Hippocampal formation (tissue), 2 donors: ENCODE data around the gene PPFIA3.
A peak's percentile ranks its signal among the peaks of the same experiment; 100 is the strongest.
"Not testable (repeated sequence)": the region's sequence is repeated elsewhere in the genome, so short reads cannot be mapped to it uniquely, and the experiment has no call there.

Experiments
- DNase-seq, 2 donors: peaks; one replicate each; lab custom pipeline; 2025; lab: John Stamatoyannopoulos, UW

The PPFIA3 gene

GRCh38 chr19:49123285-49123684, 3.9 kb downstream of the PPFIA3 start:
- DNase-seq: not testable (repeated sequence)

GRCh38 chr19:49125025-49125731, 5.8 kb downstream of the PPFIA3 start:
- DNase-seq: no peak

DNA sequence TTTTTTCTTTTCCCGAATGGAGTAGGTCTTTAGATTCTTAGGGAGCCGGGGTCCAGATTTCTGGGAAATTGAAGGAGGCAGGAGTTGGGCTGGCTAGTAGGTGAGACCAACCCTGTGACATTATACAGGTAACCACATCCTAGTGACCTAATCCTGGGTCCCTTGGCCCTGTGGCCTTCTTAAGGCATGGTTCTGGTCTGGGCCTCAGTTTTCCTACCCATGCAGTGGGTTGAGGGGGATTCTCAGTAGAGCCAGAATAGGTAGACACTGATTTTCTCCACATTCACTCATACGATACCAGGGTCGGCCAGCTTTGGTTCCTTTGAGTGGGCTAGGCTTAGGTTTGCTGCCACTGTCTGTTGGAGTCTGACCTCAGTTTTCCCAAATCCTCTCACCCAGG, 7.2 kb downstream of the PPFIA3 start:
- no peak for DNase-seq

GRCh38 chr19:49127225-49127624, 7.9 kb downstream of the PPFIA3 start:
- not testable (repeated sequence) for DNase-seq

GRCh38 chr19:49127674-49128544, 8.6 kb downstream of the PPFIA3 start:
- peak; percentile 92 to 97 for DNase-seq

GRCh38 chr19:49128545-49129237, 9.3 kb downstream of the PPFIA3 start:
- no peak for DNase-seq

GRCh38 chr19:49129238-49129583, 9.9 kb downstream of the PPFIA3 start:
- no peak for DNase-seq

GRCh38 chr19:49130325-49130724, 11.0 kb downstream of the PPFIA3 start:
- DNase-seq: no peak

DNA sequence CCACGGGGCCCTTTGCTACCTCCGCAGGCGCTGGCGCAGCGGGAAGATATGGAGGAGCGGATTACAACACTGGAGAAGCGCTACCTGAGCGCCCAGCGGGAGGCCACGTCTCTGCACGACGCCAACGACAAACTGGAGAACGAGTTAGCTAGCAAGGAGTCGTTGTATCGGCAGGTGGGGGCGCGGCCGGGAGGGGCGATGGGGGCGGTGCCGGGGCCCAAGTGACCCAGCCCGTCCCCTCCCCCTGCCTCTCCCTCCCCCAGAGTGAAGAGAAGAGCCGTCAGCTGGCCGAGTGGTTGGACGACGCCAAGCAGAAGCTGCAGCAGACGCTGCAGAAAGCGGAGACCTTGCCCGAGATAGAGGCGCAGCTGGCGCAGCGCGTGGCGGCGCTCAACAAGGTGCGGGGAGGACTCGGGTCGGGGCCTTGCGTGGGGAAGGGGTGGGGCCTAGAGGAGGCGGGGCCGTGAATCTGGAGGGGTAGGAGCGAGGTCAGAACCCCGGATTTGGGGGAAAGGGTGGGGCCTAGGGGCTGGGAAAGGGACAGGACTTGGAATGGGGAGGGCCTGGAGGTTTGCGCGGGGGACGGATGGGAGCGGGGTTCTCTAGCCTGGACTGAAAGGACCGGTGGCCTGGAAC, 13.7 kb downstream of the PPFIA3 start:
- no peak for DNase-seq

DNA sequence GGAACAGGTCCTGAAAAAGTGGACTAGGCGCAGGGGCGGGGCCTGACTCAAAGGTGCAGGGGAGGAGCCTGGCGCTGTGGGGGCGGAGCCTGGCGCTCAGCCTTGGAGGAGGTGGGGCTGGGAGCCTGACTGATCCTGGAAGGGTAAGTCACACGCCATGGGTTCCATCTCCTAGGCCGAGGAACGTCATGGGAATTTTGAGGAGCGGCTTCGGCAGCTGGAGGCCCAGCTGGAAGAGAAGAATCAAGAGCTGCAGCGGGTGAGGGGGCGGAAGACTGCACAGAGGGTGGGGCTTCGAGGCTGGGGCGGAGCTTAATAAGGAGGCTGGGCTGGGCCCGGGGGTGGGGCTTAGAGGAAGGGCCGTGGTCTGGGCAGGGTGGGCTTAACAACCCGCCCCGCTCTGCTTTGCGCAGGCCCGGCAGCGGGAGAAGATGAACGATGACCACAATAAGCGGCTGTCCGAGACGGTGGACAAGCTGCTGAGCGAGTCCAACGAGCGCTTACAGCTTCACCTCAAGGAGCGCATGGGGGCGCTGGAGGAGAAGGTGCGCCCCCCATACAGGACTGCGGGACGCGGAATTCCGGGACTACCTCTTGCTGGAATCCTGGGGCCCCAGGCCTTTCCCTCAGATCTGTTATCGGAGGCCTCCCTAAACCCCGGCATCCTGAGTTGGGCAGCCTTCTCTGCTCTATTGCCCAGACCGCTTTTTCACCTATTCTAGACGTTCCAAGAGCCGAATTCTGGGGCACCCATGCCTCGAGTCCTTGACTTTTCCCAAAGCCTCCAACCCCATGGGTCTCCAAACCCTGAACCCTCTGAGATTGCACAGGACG, 14.5 kb downstream of the PPFIA3 start:
- no peak for DNase-seq

DNA sequence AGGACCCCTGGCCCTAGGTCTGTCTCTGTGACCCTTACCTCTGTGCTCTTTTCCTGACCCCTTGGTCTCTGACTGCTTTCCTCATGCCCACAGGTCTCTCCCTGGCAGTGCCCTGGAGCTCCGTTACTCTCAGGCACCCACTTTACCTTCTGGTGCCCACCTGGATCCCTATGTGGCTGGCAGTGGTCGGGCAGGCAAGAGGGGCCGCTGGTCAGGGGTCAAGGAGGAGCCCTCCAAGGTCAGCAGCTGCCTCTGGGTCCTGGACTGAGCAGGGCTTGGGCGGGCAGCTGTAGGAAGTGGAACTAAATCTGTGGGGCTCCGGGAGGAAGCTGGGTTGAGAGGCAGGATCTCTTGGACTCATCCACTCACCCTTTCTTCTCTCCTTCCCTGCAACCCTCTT, 16.3 kb downstream of the PPFIA3 start:
- DNase-seq: no peak

DNA sequence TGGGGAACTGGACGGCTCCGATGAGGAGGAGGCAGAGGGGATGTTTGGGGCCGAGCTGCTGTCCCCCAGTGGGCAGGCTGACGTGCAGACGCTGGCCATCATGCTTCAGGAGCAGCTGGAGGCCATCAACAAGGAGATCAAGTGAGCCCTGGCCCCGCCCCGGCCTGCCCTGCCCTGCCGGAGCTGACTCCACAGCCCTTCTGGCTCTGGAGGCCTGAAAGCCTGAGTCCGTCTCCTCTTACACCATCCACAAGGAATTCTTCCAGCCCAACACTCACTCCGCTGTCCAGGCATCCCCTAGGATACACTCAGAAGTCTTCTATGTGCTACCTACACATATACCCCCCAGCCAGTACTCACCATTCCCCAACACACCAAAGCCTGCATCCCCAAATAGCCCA, 17.4 kb downstream of the PPFIA3 start:
- DNase-seq: no peak

- no peak for DNase-seq
Measured at GRCh38 chr19:49140951-49141350, 21.6 kb downstream of the PPFIA3 start.

DNA sequence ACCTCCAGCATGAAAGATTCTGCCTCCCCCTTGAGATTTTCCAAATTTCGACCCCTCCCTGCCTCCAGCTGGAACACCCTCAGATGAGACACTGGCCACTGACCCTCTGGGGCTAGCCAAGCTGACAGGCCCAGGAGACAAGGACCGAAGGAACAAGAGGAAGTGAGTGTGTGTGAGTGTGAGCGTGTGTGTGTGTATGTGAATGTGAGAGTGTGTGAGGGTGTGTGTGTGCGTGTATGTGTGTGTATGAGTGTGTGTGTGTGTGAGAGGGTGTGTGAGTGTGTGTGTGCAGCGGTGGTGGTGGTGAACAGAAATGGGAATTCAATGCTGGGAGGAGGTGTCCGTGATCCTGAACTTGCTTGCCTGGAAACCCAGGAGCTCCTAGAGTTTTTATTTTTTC, 22.0 kb downstream of the PPFIA3 start:
- DNase-seq: no peak

DNA sequence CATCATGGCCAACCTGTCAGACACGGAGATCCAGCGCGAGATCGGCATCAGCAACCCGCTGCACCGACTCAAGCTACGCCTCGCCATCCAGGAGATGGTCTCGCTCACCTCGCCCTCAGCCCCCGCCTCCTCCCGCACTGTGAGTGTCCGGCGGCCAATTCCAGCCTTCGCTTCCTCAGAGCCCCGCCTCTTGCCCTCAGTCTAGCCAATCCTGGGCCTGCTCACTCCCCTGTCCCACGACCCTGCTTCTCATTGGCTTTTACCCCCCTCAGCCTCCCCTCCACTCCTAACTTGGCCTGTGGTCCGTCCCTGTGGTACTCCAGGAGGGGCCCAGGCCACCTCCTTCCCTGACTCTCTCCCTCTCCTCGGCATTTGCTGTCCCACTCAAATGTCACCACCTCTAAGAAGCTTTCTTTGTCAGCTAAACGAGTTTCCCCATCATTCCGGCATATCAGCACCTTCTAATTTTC, 23.6 kb downstream of the PPFIA3 start:
- DNase-seq: peak; percentile 67 to 82

DNA sequence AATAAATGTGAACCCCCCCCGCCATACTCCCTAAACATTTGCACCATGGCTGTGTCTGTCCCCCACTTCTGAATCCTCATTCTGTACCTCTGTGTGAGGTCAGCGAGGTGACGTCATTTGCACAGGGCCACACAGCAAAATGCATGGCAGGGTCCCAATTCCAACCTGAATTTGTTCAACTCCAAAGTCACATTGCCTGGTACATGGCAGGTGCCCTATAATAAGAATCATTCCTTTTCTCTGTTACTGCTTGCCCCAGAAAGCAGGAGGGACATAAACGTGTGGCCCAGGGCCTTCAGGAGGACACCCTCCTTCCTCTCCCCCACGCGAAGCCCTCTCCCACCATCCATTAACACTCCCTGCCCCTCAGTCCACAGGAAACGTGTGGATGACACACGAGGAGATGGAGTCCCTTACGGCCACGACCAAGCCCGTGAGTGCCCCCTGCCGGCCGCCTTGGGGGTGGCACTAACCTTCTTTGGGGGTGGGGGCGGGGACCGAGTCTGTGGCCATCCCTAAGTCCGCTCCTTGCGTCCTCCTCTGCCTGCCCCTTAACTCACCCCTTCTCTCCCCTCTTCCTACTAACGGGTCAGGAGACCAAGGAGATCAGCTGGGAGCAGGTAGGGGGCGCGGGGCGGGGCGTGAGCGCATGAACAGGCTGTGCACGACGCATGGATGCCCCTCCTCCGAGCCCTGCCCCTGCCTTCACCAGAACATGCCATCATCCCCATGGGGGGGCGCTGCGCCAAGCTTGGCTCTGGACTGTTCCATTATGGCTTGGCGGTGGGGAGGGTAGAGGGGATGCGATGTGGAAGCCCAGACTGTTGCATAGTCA, 26.4 kb downstream of the PPFIA3 start:
- peak; percentile 19 to 73 for DNase-seq

- not testable (repeated sequence) for DNase-seq
Measured at GRCh38 chr19:49146408-49146770, 27.0 kb downstream of the PPFIA3 start.

DNA sequence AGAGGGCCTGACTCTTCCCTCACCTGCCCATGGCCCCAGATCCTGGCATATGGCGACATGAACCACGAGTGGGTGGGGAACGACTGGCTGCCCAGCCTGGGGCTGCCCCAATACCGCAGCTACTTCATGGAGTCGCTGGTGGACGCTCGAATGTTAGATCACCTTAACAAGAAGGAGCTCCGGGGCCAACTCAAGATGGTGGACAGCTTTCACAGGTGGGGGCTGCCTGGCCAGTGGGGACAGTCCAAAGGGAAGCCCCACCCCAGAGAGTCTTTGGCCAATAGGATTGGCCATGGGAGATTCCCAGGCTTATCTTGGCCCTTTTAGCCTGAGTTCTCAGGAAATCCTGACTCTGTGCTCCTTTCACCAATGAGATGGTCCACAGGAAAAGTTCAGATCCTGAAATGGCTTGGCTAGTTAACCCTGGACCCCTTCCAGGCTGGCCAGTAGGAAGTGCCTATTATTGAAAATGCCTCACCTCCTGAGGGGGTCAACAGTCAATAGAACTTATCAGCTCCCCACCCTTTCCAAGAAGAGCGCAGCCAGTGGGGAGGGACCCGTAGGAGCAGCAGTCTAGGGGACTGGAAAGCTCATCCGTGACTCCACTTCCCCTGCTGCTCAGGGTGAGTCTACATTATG, 28.8 kb downstream of the PPFIA3 start:
- no peak for DNase-seq

- peak; percentile 63 to 77 for DNase-seq
Measured at GRCh38 chr19:49148784-49149651, 29.7 kb downstream of the PPFIA3 start.
